H1 (cell line): ENCODE data around the gene KRTAP20-1. TPM values are rescaled to one million over a fixed set of nuclear protein-coding genes. Genes with fewer than 3 reads are reported as not detected.

Source experiments
- BACH1 ChIP-seq: IDR thresholded peaks from 2 replicates; pipeline ENCODE4 v1.6.1; 2012; ENCODE audit warnings: low read length, improper control_type of control experiment
- CTBP2 ChIP-seq: IDR thresholded peaks from 2 replicates; pipeline ENCODE4 v1.7.0; 2011; ENCODE audit warnings: borderline replicate concordance, mild to moderate bottlenecking, moderate library complexity, mixed read lengths, low read length; ENCODE audit not compliant: insufficient read depth, insufficient read length
- GTF2F1 ChIP-seq: IDR thresholded peaks from 2 replicates; pipeline ENCODE4 v1.6.1; 2012; ENCODE audit warnings: low read depth, low read length, improper control_type of control experiment, borderline replicate concordance
- NRF1 ChIP-seq: IDR thresholded peaks from 2 replicates; pipeline ENCODE4 v1.6.1; 2011; ENCODE audit warnings: mild to moderate bottlenecking, low read depth, low read length, improper control_type of control experiment
- POLR2A ChIP-seq, 2 experiments: IDR thresholded peaks; 1 replicate in 1 of 2; 2 replicates in 1 of 2; pipeline ENCODE4 v1.6.1; 2011; ENCODE audit warnings: low read depth in 2 of 2, low read length in 2 of 2, mild to moderate bottlenecking in 2 of 2; ENCODE audit errors: control extremely low read depth in 1 of 2
- RNF2 ChIP-seq: fragments of 200-900, 300-1000 bp; sonication (generic); IDR thresholded peaks from 2 replicates; pipeline ENCODE4 v1.7.1; 2016; ENCODE audit warnings: borderline replicate concordance, low read depth, mild to moderate bottlenecking, antibody characterized with exemption, low read length; ENCODE audit not compliant: poor library complexity, severe bottlenecking; ENCODE audit errors: missing control alignments
- SIX5 ChIP-seq: IDR thresholded peaks from 2 replicates; pipeline ENCODE4 v1.6.1; 2011; ENCODE audit warnings: mild to moderate bottlenecking, low read depth, low read length
- SUZ12 ChIP-seq: fragments of 200-600 bp; sonication (generic); IDR thresholded peaks from 2 replicates; pipeline ENCODE4 v1.6.1; 2012; ENCODE audit warnings: mild to moderate bottlenecking, inconsistent platforms, low read length, moderate library complexity, mixed read lengths
- polyA plus RNA-seq, 7 experiments: library from polyadenylated mRNA; depleted of rRNA in 3 of 7; stranded (reverse) in 5 of 7; unstranded in 2 of 7; fragments of >200 nt in 5 of 7; fragments of 200-250 nt in 2 of 7; gene quantifications; 1 replicate in 5 of 7; 2 replicates in 1 of 7; 4 replicates in 1 of 7; pipeline versions ENCODE4 v1.2.1 to v1.2.3, GENCODE V29; 2011 to 2013; ENCODE audit warnings: missing spikeins in 2 of 7, mixed read lengths in 2 of 7
- total RNA-seq: library from RNA; stranded (reverse); fragmentation: NEBNext Ultra II Directional; extraction: Animal tissue kit (Norgen Biotek cat#: 25700); gene quantifications from 2 replicates; pipeline ENCODE4 v1.2.1, GENCODE V29; 2021

KRTAP20-1 gene
- total and polyA plus RNA-seq, 2 of the 8 experiments (the other 6 are each of a cell fraction or from before 2014, with no cell fraction given), result not detected

DNA sequence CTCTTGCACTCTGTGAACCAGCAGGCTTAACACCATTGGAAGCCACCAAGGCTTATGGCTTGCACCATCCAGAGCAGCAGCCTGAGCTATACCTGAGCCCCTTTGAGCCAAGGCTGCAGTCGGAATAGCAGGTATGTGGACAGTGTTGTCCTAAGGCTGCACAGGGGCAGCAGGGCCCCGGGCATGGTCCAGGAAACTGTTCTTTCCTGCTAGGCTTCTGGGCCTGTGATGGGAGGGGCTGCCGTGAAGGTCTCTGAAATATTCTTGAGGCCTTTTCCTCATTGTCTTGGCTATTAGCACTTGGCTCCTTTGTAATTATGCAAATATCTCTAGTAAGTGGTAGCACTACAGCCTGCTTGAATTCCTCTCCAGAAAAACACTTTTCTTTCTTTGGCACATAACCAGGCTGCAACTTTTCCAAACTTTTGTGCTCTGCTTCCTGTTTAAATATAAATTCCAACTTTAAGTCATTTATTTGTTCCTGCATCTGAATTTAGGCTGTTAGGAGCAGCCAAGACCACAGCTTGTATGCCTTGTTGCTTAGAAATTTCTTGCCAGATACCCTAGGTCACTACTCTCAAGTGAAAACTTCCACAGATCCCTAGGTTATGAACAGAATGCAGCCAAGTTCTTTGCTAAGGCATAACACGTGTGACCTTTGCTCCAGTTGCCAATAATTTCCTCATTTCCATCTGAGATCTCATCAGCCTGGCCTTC lies 9.4 kb downstream of the KRTAP20-1 start (continued):
- TF ChIP-seq RNF2, result no peak
- TF ChIP-seq POLR2A (IDR thresholded peaks at IDR 0.05; ENCODE audit: control extremely low read depth in 1 of 2, low read depth in 2 of 2, low read length in 2 of 2), result no peak
- TF ChIP-seq CTBP2, result no peak
- TF ChIP-seq BACH1, result no peak
- TF ChIP-seq NRF1, result no peak
- TF ChIP-seq GTF2F1, result no peak
- TF ChIP-seq SUZ12, result no peak
- no peak for TF ChIP-seq SIX5
